Omental fat pad (tissue), 4 donors: ENCODE data around the gene FBXL7. TPM values are rescaled to one million over a fixed set of nuclear protein-coding genes. Genes with fewer than 3 reads are reported as not detected.

Experiments
- ATAC-seq: fragments of 150-250 bp; one replicate; pipeline ENCODE4 v1.9.1; 2016; ENCODE audit warnings: mild to moderate bottlenecking, moderate library complexity; ENCODE audit not compliant: low FRiP score
- DNase-seq: peaks from one replicate; pipeline ENCODE4 v3.0.0-alpha.2; 2019; ENCODE audit warnings: low spot score
- total RNA-seq, 4 donors: library from RNA; depleted of rRNA; stranded (reverse); fragments of >200 nt; gene quantifications; one replicate each; pipeline ENCODE4 v1.1.0, GENCODE V29; 2016
- TF ChIP-seq, protein P1 (sequence below), 3 donors: fragments of 450-650 bp; IDR thresholded peaks; one replicate each; pipeline ENCODE4 v1.5.1; 2016 to 2017; ENCODE audit warnings: antibody characterized with exemption in 3 of 3, mild to moderate bottlenecking in 3 of 3, moderate library complexity in 2 of 3

FBXL7 gene
- total RNA-seq, 4 donors from 2014 or later, result 9.1 to 47.1 (median 17.1) TPM

DNA sequence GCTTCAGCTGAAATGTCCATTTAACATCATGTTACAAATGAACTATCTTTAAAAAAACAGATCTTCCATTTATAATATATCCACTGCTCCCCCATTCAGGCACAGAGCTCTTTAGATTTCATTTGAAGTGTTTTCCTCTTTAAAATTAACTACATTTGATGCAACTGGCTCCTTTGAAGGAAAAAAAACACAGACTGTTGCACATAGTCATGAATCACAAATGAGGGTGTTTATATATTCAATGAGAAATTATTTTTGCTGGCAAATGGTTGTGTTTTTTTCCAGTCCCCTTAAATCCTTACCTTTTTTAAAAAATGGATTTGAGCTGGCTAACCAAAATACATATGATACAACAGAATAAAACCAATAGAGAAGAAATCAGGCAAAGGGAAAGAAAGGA lies 240.4 kb downstream of the FBXL7 start:
- TF ChIP-seq, protein P1, sequence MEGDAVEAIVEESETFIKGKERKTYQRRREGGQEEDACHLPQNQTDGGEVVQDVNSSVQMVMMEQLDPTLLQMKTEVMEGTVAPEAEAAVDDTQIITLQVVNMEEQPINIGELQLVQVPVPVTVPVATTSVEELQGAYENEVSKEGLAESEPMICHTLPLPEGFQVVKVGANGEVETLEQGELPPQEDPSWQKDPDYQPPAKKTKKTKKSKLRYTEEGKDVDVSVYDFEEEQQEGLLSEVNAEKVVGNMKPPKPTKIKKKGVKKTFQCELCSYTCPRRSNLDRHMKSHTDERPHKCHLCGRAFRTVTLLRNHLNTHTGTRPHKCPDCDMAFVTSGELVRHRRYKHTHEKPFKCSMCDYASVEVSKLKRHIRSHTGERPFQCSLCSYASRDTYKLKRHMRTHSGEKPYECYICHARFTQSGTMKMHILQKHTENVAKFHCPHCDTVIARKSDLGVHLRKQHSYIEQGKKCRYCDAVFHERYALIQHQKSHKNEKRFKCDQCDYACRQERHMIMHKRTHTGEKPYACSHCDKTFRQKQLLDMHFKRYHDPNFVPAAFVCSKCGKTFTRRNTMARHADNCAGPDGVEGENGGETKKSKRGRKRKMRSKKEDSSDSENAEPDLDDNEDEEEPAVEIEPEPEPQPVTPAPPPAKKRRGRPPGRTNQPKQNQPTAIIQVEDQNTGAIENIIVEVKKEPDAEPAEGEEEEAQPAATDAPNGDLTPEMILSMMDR (IDR thresholded peaks at IDR 0.05), result no peak
- no peak for ATAC-seq
- no peak for DNase-seq

DNA sequence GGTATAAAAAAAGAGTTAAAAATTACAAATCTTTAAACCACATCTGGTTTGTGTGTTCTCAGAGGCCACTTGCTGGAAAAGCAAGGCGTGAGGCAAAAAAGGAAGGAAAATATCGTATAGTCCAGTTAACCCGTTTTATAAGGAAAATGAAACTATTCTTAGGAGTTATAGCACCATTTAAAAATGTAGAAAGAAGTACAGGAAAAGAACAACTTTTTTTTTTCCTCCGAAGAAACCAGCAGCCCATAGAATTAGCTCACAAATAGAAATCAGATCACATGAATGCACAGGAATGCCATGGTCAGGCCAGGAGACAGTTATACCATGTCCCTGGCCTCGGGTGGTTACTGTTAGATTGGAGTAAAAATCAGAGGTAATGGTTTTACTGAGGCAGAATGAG lies 241.6 kb downstream of the FBXL7 start:
- ATAC-seq, result no peak

DNA sequence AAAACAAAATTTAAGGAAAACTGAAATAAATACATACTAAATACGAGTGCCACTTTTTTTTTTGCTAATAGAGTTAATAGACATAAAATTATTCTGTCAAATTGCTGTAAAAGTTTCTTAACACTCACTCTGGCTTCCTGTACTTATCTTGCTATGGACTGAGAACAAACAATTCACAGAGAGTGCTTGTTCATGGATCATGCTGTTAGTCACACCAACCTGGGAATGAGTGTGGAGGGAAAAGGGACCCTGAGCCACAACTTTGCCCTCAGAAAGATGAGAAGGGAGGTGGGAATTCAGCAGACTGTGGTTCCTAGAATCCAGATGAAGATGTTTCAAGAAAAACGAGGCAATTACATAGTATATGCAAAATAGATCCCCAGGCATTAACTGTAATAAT lies 246.9 kb downstream of the FBXL7 start:
- TF ChIP-seq, protein P1 (IDR thresholded peaks at IDR 0.05), result no peak
- ATAC-seq (no peak), DNase-seq (no peak)

More for the DNA sequence above, 241.6 kb downstream of the FBXL7 start:
- TF ChIP-seq, protein P1 (IDR thresholded peaks at IDR 0.05), result no peak
- no peak for DNase-seq

- no peak for DNase-seq
- no peak for ATAC-seq
- TF ChIP-seq, protein P1 (IDR thresholded peaks at IDR 0.05), result no peak
Measured at GRCh38 chr5:15748266-15748665, 248.3 kb downstream of the FBXL7 start.

GRCh38 chr5:15752663-15753285 lies 252.8 kb downstream of the FBXL7 start:
- TF ChIP-seq, protein P1 (IDR thresholded peaks at IDR 0.05), result no peak
- no peak for ATAC-seq
- DNase-seq, result no peak

DNA sequence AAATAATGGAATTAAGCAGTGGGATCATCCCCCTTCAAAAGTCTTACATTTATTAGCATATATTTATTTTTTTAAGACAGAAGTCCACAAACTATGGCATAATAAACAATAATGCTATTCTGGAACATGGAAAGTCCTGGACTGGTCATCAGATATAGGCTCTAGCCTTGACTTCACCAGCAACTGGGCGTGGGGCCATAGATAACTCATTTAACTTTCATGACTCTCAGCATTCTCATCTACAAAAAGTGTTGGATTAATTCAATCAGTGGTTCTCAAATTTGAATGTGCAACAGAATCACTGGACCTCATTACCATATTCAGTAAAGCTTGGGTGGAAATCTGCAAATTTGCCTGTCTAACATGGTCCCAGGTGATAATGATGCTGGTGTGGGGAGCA lies 253.8 kb downstream of the FBXL7 start:
- ATAC-seq (no peak), DNase-seq (no peak)
- TF ChIP-seq, protein P1 (IDR thresholded peaks at IDR 0.05), result no peak

- DNase-seq, result no peak
- TF ChIP-seq, protein P1 (IDR thresholded peaks at IDR 0.05), result no peak
- ATAC-seq, result no peak
Measured at GRCh38 chr5:15757103-15757502, 257.1 kb downstream of the FBXL7 start.
